Stimulated activated CD8-positive, alpha-beta memory T cell treated with anti-CD3 and anti-CD28 coated beads, Interleukin-4, amount 100 ng/mL, for 24 hours (primary cell): ENCODE measurements around the gene SHLD2.
"Not testable (repeated sequence)": the region's sequence is repeated elsewhere in the genome, so short reads cannot be mapped to it uniquely, and the experiment has no call there.

Source experiments
- DNase-seq: peaks from one replicate; pipeline ENCODE4 v3.0.0-alpha.2; 2020; ENCODE audit warnings: low read depth

The SHLD2 gene

DNA sequence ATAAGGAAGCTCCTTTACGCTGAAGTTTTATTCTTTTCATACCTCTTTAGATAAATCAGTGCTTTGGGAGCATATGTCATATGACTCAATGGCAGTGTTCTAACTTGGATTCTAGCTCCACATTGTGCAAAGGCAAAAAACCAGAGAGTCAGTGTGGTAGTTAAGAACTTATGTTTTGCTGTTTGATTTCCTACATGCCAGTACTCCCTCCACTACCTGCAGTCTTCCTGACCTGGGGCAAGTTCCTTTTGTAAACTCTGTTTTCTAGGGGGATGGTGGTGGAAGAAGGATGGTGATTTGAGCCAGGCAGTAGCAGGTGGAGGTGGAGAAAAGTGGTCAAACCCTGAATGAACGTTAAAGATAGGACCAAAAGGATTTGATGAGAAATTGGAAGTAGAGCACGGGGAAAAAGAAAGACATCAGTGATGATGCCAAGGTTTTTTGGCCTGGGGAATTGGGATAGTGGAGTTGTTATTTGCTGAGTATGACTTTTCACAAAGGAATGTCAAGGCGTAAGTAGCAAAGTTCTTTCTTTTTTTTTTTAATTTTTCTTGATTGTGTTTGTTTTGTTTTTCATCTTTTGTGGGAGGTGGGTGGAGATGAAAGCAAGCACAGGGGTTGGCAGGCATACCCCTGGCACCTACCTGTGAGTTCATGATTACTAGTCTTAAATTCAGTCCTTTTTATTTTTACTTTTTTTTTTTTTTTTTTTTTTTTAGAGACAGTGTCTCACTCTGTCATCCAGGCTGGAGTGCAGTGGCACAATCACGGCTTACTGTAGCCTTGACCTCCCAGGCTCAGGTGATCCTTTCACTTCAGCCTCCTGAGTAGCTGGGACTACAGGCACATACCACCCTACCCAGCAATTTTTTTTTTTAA lies 47.5 kb downstream of the SHLD2 start:
- DNase-seq, result not testable (repeated sequence)

DNA sequence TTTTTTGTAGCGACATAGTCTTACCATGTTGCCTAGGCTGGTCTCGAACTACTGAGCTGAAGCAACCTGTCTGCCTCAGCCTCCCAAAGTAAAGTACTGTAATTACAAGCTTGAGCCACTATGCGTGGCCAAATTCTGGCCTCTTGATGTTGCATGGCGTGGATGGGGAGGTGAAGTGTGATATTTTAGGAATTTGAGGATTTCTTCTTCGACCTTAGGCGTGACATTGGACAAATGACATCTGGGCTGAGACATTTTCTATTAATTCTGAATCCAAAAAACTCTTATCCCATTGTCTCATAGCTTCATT lies 48.1 kb downstream of the SHLD2 start:
- not testable (repeated sequence) for DNase-seq

DNA sequence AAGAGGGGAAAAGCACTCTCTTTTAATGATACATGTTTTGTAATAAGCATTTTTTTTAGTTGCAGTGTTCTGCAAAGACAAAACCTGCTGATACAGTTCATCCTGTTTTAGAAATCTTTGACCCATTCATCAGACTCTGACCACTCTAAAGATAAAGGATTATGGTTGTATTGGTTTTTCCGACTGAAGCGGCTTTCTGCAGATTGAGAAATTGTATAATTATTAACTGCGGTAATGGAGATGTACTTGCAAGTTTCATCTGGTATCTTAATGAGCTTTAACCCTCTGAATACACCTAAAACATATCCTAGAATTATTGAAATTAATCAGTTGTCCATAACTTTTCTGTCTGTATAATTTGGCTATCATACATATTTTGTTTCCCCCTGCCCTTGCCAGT lies 50.6 kb downstream of the SHLD2 start:
- not testable (repeated sequence) for DNase-seq

DNA sequence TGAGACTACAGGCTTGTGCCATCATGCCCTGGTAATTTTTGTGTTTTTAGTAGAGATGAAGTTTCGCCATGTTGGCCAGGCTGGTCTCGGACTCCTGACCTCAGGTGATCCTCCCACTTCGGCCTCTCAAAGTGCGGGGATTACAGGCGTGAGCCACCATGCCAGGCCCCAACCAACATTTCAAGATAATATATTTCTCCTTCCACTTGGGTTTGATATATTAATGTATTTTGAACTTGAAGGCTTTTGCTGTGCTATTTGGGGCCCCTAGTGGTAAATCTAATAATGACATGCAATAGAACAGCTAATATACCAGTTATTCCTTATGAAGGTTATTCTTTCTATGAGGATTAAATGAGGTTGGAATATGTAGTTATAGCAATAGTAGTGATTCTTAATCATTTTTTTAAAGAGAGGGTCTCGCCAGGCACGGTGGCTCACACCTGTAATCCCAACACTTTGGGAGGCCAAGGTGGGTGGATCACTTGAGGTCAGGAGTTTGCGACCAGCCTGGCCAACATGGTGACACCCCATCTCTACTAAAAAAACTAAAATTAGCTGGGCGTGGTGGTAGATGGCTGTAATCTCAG lies 54.1 kb downstream of the SHLD2 start:
- DNase-seq, result not testable (repeated sequence)

- not testable (repeated sequence) for DNase-seq
These were observed 56.5 kb downstream of the SHLD2 start for GRCh38 chr10:87151516-87151915.

DNA sequence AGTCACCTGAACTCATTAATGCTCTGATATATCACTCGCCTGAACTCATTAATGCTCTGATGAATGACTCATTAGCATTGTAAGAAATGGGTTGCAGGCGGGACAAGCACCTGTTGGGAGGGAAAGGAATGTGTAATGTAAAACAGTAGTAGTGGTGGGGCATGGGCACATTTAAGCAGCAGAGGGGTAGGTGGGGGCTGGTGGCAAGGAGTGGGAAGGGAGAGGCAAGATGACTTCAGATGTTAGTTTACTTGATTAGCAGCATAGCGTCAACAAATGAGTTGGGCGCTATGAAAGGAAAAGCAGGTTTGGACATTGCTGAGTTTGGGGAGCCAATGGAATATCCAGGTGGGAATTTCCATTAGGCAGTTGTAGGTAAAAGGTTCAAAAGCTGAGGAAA lies 61.8 kb downstream of the SHLD2 start:
- not testable (repeated sequence) for DNase-seq

GRCh38 chr10:87157821-87158220 lies 62.8 kb downstream of the SHLD2 start:
- not testable (repeated sequence) for DNase-seq

- DNase-seq, result not testable (repeated sequence)
These were observed 67.8 kb downstream of the SHLD2 start for GRCh38 chr10:87162703-87163293.

GRCh38 chr10:87163414-87163813 lies 68.4 kb downstream of the SHLD2 start:
- DNase-seq, result not testable (repeated sequence)

GRCh38 chr10:87169857-87170256 lies 74.9 kb downstream of the SHLD2 start:
- not testable (repeated sequence) for DNase-seq

DNA sequence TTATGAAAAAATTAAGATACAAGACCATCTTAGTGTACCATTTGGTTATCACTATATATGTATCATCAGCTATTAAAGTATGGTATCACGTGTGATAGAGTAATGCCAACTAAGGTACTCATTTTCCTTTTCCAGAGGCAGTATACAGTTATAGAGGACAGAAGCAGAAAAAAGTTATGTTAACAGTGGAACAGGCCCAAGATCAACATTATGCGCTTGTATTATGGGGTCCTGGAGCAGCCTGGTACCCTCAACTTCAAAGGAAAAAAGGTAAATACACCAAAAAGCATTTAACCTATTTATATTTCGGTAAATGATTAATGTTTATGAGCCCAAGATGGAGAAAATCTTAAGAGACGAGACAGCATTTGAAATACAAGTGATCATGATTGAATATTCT lies 75.7 kb downstream of the SHLD2 start:
- DNase-seq, result not testable (repeated sequence)

DNA sequence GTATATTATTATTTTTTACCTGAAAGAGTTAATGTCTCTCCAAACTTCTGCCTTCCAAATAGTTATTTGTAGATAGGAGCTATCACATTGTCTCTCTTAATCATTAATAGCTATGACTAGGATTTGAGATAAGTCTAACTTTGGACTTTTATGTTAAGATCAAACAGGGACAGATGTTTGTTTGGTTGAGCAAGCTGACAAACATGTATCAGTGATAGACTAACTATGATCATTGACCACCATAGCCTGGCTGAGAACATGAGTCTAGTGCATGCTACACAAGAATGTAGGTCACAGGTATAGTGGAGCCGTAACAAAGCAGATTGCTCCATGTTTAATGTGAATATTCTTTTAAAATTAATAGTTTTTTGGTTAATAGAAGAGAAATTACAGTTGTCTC lies 76.7 kb downstream of the SHLD2 start:
- DNase-seq, result not testable (repeated sequence)

- not testable (repeated sequence) for DNase-seq
These were observed 77.2 kb downstream of the SHLD2 start for GRCh38 chr10:87172178-87172577.

GRCh38 chr10:87177587-87177986 lies 82.6 kb downstream of the SHLD2 start:
- DNase-seq, result not testable (repeated sequence)

DNA sequence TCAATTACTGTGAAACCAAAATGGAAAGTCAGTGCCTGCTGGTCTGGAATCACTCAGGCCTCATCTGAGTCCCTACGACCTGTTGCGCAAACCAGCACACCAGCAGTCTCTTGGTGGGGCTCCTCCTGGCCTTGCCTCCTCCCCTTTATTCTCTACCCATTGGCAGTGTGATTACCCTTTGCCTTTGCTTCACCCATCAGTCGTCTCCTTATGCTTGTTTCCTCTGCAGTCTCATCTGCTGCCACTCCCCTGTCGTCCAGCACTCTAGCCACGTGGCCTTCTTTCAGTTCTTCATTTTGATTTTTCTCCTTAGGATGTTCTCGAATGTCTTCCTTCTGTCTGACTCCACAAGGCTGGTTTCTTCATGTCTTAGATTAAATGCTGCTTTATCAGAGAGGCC lies 89.4 kb downstream of the SHLD2 start:
- not testable (repeated sequence) for DNase-seq

- DNase-seq, result not testable (repeated sequence)
These were observed 91.0 kb downstream of the SHLD2 start for GRCh38 chr10:87186016-87186415.

GRCh38 chr10:87187573-87187972 lies 92.6 kb downstream of the SHLD2 start:
- not testable (repeated sequence) for DNase-seq

GRCh38 chr10:87191841-87192240 lies 96.8 kb downstream of the SHLD2 start:
- DNase-seq, result not testable (repeated sequence)

- not testable (repeated sequence) for DNase-seq
These were observed 105.9 kb downstream of the SHLD2 start for GRCh38 chr10:87200924-87201323.

DNA sequence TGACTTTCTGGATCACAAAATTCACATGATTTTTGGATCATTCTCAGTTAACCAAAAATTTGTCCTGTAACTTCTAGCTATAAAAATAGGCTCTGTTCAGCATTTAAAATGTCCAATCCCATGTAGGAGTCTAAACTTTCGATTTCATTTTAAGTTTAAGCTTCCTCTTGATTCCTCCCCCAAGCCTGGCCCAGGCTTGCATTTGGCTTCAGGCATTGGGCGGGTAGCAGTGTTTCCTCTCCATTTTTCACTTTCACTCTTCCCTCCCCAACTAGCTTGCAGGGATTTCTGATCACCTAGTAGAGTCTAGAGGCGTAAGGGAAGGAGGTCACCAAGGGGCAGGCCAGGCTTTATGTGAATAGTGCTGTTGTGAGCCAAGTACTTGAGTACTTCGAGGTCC lies 109.8 kb downstream of the SHLD2 start:
- DNase-seq, result not testable (repeated sequence)

- DNase-seq, result not testable (repeated sequence)
These were observed 111.9 kb downstream of the SHLD2 start for GRCh38 chr10:87206922-87207321.

- not testable (repeated sequence) for DNase-seq
These were observed 115.3 kb downstream of the SHLD2 start for GRCh38 chr10:87210309-87210708.

DNA sequence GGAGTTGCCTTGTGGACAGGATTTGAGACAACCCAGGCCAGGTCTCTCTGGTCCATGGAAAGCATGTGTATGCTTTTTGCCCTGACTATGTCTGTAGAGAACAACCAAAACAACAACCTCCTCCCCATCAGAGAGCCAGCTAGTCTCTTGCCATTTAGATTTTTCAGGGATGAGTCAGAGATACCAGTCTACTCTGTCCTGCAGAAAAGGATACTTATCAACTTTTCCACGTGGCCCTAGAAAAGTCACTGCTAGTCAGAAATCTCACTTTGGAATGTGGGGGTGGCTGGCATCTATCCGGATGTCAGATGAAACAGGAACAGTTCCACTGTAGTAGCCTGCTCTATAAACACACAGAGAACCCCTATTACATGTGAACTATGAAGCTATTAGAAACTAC lies 116.8 kb downstream of the SHLD2 start:
- not testable (repeated sequence) for DNase-seq
